Effector CD8-positive, alpha-beta T cell (primary cell): ENCODE measurements around the gene LMLN.
"Not testable (repeated sequence)": the region's sequence is repeated elsewhere in the genome, so short reads cannot be mapped to it uniquely, and the experiment has no call there.

ENCODE experiments used
- DNase-seq: peaks from one replicate; lab custom pipeline; 2025; lab: John Stamatoyannopoulos, UW

LMLN gene

DNA sequence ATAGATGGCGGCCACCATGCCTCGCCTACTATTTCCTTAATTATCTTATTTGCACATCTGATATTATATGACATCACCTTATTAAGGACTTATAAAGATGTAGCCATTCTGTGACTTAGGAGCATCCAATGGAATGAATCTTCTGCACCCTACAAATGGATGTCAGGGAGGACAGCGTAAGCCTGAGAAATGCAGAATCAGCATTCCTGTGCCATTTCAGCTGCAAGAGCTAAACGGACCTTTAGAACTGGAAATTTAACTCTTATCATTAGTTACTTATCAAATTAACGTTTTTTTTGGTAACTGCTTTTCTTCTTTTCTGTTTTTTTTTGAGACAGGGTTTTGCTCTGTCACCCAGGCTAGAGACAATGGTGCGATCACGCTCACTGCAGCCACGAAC, 65.6 kb downstream of the LMLN start:
- no peak for DNase-seq

DNA sequence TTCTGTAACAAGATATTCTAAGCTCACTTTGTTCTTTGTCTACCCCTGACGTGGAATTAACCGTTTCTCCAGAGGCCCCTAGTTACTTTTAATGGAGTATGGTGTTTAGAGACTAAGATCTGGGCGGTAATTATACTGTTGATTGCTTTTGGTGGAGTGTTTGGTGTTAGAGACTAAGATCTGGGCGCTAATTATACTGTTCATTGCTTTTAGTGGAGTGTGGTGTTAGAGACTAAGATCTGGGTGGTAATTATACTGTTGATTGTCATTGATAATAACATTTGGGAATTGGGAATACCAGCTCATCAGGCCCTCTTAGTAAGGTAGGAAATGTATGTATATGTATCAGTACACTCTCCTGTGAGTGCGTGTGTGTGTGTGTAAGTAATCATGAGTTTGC, 66.6 kb downstream of the LMLN start:
- DNase-seq: no peak

DNA sequence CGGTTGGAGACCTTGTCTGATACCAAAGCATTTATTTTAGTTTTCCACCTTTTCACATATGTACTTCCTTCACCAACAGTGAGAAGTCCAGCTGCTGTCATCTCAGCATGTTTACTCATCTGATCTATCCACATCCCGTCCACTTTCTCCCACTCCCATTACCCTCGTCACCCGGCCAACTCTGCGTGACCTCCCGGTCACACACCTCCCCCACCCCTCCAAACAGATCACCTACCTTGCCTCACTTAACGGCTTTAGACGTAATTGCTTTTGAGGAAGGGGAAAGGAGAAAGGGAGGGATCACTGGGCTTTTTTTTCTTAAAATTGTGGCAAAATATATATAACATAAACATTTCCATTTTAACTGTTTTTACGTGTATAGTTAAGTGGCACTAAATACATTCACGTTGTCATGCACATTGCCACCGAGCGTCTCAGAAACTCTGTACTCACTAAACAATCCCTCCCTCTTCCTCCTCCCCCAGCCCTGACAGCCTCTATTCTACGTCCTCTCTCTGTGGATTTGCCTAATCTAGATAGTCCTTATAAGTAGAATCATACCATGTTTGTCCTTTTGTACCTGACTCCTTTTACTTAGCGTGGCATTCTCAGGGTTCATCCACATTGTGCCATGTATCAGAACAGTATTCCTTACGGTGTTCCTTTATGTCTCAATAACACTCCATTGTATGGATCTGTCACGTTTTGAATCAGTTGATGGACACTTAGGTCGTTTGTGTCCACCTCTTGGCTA, 67.2 kb downstream of the LMLN start:
- no peak for DNase-seq

DNA sequence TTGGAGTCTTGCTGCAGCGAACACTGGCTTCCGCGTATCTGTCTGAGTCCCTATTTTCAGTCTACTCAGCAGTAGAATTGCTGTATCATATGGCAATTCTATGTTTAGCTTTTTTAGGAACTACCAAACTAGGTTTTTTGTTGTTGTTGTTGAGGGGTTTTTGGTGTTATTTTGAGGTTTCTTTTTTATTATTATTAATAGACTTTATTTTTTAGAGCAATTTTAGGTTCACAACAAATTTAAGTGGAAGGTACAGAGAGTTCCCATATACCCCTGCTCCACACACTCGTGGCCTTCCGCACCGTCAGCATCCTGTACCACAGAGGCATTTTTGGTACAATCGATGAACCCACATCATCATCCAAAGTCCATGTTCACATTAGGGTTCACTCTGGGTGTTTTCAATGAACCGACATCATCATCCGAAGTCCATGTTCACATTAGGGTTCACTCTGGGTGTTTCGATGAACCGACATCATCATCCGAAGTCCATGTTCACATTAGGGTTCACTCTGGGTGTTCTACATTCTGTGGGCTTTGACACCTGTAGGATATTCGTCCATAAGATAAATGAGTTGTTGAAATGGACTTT, 67.9 kb downstream of the LMLN start:
- DNase-seq: no peak

DNA sequence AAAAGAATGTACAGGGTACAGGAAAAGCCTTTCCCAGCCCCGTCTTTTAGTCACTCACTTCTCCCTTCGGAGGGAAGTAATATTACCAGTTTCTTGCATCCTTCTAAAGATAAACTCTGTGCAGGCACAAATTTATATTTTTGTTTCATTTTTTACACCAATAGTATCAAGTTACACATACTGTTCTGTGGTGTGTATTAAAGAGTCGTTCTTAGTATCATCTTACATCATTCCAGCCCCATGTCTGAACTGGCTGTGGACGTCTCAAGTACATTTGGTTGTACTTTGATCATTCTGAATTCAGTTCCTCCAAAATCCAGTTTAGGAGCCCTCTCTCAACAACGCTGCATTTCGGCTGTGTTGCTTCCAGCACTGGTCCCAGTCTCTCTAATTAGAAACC, 68.7 kb downstream of the LMLN start:
- no peak for DNase-seq

DNA sequence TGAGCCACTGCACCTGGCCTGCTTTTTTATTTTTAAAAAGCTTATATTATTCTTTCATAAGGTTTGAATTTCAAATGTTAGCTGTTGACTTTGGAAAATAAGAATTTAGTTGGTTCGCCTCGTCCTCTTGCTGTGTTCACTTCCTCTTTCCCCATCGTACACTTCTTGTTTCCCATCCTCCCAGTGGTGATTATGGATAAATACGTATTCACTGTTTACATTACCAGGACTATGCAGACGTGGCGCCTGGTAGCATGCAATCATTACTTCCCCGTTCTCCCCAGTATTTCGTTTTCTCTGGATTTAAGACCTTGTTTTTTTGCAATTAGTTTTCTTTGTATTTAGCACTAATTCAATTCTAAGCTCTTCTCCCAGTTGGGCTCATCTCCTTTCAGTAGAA, 70.1 kb downstream of the LMLN start:
- DNase-seq: no peak

DNA sequence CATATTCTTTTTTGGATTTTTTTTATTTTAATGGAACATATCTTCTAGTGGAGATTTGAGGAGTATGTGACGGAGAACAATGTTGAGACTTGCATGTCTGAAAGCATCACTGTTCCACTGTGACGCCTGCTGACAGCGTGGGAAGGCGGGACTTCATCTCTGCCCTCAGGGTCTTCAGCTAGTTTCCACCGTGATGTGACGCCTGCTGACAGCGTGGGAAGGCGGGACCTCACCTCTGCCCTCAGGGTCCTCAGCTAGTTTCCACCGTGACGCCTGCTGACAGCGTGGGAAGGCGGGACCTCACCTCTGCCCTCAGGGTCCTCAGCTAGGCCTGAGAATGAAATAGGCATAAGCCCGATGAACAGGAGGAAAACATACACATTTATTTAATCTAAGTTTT, 70.7 kb downstream of the LMLN start:
- no peak for DNase-seq

DNA sequence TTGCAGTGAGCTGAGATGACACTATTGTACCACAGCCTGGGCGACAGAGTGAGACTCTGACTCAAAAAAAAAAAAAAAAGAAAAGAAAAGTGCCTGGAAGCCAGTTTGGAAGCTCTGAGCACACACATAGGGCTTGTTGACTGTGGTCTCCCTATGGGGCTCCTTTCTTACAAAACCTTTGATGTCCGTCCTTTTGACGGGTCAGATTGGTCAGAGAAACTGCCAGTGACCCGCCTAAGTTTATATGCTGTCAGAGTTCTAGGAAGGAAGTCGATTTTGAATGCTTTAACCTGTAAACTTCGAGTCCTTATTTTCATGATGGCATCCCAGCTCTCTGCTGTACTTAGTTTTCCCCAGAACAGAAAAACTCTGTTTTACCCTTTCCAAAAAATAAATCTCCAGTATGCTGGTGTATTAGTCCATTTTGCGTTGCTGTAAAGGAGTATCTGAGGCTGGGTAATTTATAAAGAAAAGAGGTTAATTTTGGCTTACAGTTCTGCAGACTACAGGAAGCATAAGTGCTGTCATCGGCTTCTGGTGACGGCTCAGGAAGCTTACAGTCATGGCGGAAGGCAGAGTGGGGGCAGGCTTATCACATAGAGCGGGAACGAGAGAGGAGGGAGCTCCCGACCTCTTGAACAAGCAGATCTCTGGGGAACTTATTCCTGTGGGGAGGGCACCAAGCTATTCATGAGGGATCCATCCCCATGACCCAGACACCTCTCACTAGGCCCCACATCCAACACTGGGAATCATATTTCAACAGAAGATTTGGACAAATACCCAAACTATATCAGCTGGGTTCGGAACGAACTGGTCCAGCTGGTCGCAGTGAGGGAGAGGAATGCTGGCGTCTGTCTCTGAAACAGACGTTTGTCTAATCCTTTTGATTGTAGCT, 72.3 kb downstream of the LMLN start:
- DNase-seq: no peak

DNA sequence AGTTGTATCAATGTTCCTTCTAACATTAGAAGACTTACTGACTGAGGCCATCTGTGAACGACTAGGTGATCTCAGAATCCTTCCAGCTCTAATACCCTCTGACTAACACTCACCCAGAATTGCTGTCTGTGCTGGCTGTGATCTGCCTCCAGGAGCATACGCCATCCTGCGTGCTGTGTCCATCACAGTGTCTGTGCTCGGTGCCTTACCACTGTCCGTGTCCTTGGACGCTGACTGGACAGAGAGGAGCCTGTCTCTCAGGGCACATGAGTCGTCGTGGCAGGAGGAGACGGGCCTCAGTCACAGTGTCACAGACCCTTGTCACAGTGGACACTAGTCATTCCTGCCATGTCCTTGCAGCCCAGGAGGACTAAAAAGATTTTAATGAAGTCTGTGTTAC, 83.1 kb downstream of the LMLN start:
- no peak for DNase-seq

DNA sequence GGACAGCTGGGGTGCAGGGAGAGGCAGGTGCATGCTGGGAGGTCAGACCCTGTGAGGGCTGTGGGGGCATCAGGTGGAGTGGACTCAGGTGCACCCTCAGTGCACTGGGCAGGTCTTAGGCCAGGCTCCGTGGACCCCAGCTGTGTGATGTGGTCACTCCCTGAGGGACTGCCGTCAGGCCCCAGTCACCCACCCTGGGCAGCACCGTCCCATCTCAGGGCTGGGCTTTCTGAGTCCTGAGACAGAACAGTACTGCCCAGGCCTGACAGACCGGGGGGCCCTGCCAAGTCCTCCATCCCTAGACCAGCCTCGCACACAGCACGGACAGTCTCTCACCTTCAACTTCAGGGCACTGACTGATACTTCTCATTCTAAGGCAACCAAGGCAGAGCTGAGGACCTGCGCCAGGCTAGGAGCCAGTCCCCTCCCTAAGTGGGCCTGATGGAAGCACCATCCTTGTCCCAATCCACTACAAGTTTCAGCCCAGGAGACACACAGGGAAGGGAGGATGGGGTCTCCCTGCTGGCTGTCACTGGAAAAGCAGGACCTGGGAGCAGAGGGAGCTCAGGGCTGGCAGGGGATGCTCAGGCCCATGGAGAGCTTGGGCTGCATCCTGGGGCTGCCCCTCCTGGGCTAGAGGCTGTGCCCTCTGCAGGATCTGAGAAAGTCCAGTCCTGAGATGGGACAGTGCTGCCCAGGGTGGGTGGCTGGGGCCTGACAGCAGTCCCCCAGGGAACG, 86.3 kb downstream of the LMLN start:
- DNase-seq: no peak

DNA sequence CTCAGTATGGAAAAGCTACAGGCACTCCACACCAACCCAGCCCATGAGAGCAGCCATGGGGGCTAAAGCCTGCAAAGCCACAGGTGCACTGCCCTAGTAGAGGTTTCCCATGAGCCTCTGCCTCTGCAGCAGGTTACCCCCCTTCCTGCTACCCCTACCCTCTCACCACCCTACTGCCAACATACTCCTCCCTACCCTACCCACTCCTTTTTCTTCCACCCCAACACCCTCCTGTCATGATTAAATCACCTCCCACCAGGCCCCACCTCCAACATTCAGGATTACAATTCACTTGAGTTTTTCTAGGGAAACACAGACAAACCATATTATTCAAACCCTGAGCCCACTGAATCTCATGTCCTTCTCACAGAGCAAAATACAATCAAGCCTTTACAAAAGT, 88.4 kb downstream of the LMLN start:
- no peak for DNase-seq

DNA sequence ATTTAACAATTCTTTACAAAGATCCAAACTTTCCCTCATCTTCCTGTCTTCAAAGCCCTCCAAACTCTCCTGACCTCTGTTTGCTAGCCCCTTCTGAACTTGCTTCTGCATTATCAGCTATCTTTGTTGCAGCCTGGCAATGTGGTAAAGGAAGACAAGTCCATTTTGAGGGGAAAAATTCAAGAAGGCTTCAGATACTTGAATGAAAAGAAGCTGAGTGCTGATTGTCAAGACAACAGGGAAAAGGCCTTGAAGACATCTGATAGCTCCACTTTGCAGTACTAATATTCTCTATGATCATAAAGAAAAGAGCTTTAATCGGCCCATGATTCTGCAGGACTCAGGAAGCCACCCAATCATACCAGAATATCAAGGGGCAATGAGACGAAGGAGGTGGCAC, 91.8 kb downstream of the LMLN start:
- no peak for DNase-seq

DNA sequence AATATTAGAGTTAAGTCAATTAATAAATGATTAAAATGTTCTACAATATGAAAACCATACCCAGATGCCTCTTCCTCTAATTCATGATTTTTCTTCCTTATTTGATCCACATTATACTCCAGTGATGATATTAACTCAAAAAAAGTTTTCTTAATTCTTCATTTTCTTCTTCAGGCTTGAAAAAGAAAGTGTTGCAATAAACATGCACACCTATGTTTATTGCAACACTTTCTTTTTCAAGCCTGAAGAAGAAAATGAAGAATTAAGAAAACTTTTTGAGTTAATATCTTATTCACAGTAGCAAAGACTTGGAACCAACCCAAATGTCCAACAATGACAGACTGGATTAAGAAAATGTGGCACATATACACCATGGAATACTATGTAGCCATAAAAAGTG, 93.4 kb downstream of the LMLN start:
- not testable (repeated sequence) for DNase-seq

DNA sequence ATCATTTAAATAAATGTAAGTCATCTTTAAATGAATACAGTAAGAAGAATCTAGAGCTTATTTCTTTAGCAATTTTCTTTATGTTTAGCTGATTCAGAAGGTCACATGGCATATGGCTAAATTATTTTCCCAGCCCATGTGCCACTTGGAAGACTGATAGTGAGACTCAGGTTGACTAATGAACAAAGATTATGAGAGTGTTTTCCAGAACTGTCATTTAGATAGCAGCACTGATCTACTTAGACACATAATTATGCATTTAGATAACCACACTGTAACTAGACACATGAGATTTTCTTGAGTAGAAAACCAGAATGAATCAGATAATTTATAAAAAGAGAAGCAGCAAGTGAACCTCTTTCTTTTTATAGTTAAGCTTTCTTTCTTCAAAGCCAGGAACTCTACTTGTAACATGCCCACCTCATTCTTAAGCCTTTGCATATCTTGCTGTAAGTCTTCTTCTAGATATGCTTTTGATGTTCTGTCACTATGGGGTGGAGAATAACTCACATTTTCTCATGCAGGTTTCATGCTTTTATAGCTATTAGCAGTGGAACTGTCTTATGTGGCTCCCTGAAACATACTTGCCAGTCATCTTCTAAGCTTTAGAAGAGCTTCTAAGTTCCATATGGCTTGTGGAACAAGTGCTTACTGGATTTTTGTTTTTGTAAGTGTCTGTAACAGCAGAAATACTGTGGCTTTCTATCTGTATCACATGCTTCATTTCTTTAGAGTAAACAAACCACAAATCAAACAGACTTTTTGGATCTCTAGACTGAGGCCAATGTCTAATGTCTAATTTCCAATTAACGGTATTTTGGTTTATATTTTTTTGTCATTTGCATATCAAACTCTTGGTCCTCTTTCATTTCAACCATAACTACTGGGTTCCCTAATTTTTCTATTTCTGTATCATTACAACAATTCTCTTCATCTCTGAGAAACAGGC, 101.4 kb downstream of the LMLN start:
- DNase-seq: no peak

DNA sequence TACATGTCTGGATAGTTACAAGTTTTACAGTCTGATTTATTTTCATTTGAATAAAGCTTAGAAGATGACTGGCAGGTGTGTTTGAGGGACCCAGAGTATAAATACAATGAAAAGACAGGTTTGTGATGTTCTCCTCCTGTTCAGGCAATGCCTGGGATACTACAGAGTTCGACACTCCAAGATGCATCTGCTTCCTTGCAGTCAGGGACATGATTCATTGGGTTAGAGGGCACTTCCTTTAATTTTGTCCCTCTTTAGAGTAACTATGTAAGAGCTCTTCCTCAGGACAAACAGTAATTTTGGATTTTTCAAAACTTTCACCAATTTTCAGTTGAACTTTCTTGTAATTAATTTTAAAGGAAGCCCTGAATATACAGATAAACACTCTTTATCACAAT, 102.0 kb downstream of the LMLN start:
- DNase-seq: no peak

DNA sequence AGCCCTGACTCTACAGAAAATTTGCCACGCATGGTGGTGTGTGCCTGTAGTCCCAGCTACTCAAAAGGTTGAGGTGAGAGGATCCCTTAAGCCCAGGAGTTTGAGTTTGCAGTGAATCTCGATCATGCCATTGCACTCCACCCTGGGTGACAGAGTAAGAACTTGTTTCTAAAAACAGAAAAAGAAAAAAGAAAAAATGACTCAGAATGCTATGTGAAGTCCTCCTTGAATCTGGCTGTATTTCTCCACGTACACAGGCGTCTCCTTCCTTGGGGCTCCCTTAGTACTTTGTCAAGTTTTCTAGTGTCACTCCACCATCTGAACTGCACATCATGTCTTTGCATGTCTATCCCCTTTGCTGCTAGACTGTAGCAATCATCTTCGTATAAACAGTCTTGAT, 104.4 kb downstream of the LMLN start:
- no peak for DNase-seq

DNA sequence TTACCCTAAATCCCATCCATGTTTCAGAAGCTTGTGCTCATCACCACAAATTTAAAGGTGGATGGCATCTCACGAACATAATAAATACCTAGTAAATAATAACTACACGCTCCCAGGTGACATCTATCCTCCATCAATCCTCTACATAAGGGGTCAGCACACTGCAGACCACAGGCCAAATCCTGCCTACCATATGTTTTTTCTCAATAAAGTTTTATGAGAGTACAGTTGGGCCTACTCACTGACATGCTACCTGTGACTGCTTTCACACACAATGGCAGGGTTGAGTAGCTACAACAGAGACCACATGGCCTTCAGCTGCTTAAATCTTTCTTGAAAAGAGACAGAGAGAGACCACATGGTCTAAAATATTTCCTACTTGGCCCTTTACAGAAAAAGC, 105.9 kb downstream of the LMLN start:
- no peak for DNase-seq

DNA sequence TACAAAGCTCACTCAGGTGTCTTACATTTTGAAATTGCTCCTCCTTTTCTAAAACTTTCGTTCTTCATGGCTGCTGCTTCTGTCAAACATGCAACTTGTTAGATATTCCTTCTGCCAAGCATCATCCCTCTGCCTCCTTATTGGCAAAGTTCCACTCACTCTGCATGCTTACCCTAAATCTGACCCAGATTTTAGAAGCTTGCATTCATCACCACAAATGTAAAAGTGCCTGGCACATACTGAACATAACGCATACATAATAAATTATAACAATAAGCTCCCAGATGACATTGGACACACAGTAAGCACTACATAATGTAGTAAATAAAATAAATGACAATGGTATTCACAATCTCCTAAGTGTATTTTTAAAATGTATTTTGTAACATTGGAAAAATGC, 107.4 kb downstream of the LMLN start:
- DNase-seq: no peak

DNA sequence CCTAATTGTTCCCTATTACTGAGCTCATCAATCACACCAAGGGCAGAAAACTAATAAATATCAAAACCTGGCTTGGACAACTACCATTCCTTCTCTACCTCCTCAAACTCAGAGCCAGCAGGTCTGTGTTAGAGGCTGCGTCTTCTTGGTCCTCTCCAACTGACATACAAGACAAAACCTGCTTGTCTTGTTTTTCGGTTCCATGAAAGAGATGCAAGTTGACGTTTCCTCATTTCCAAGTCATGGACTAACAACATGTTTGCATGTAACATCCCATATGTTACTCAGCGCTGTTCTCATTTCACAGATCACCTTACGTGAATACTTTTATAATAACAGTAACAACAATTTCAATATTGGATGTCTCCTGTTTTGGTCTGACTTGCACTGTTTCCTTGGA, 110.9 kb downstream of the LMLN start:
- DNase-seq: no peak

DNA sequence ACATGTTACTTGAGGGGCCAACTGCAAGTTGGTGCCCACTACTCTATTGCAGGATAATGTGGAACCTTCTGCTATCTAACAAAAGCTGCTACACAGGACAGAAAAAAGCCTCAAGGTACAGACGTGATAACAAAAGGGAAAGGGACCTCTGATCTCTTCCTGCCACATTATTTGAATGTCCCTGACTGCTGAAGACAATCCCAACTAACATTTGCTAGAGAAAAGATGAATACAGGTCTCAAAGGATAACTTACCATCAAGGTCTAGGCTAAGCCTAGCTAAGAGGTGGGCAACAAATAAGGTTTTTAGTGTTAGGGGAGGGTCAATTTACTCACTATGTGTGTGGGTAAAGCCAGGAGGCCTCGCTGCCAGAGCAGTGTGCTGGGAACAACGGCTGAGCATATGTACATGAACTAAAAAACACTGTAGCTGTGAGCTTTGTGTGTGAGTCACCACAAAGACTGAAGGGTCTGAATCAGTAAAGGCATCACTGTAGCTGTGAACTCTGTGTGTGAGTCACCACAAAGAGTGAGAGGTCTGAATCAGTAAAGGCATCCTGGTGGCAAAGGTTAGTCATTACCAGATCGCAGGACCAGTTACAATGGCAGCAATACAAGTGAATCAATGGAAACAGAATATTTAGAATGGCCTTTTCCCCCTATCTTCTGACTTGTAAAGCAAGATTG, 111.7 kb downstream of the LMLN start:
- peak; percentile 4 for DNase-seq
